ELF-1 (cell line): ENCODE measurements around the gene NCAPG2.
"Not testable (repeated sequence)": the region's sequence is repeated elsewhere in the genome, so short reads cannot be mapped to it uniquely, and the experiment has no call there.

ENCODE experiments used
- DNase-seq: peaks from one replicate; pipeline ENCODE4 v3.0.0-alpha.2; 2016; ENCODE audit warnings: low read depth, low spot score

NCAPG2 gene

DNA sequence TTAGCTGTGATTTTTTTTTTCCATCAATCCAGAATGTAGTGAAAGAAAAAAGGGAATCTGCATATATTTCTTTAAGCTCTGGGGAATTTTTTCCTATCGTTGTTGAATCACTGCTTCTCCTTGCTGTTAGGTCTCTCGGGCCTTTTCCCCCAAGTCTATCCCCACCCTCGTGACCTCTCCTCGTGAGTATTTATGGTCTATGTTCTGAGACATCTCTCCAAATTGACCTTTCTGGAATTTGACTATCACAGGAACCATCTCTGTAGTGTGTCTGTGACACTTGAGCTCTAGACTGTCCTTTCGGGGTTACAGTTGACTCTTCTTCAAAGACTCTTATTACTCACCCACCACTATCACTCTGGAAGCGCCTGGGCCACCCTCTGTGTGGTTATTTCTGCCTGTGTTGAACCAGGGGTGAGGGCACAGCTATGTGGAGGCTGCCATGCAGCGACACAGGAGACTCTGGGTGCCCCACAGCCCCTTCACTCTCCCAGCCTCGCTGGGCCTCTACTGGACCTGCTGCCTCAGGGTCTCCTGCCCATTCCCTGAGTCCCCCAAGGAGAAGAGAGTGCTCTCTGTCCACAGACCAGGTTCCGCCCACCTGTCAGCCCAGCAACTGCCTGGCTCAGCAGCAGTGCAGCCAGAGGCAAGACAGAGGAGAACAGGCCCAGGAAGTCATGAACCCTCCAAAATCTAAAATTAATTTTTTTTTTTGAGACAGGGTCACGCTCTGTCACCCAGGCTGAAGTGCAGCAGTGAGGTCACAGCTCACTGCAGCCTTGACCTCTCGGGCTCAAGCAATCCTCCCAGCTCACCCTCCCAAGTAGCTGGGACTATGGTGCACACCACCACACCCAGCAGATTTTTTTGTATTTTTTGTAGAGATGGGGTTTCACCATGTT, 71.3 kb downstream of the NCAPG2 start:
- no peak for DNase-seq

DNA sequence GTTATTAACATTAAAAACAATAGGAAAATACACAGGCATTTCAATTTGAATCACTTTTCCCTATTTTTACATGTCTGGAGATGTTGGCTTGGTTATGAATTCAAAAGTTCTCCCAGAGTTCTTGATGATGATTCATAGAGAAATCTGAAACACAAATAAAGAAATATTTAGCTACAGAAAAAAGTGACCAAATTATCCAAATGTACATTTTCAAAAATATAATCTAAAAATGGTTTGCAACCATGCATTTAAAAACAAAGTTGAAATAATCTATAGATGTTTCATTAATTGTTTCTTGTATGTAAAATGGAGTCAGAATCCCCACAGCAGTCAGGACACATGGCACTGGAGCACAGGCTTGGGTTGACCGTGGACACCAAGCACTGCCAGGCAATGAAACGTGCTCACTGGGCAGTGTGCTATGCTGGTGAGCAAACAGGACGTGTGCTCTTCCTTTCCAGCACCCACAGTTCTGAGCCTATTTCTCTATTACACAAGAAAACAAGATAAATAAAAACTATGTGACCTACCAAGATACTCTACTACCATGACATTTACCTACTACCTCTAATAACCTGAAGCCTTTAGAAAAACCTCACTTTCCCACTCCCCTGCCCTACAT, 72.9 kb downstream of the NCAPG2 start:
- DNase-seq = no peak

DNA sequence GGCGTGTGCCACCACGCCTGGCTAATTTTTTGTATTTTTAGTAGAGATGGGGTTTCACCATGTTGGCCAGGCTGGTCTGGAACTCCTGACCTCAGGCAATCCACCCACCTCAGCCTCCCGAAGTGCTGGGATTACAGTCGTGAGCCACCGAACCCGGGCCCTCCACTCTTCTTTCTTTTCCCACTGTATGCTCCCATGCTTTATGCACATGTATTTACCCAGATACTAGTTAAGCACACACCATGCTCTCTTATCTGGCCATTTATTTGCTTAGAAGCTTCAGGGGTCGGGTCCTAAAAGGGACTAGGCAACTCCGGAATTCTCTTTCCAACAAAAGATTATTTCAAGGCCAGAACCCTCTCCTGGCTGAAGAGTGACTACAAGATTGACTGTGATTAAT, 78.3 kb downstream of the NCAPG2 start:
- DNase-seq = not testable (repeated sequence)

DNA sequence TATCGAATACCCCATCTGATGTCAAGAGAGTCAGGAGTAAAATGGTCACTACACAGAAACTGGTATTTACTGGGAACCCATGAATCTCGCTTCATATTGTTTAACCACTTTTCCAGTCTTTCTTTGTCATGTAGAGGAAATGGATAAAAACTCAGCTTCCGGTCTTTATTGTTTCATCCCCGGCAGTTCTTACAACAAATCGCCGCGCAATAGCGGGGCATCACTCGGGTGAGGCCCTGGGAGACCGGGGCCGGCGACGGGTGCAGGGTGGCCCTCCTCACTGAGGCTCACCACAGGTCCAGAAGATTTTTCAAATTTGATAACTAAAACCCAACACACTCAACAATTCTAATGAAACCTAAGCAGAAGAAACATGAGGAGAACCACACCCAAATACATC, 81.4 kb downstream of the NCAPG2 start:
- no peak for DNase-seq

DNA sequence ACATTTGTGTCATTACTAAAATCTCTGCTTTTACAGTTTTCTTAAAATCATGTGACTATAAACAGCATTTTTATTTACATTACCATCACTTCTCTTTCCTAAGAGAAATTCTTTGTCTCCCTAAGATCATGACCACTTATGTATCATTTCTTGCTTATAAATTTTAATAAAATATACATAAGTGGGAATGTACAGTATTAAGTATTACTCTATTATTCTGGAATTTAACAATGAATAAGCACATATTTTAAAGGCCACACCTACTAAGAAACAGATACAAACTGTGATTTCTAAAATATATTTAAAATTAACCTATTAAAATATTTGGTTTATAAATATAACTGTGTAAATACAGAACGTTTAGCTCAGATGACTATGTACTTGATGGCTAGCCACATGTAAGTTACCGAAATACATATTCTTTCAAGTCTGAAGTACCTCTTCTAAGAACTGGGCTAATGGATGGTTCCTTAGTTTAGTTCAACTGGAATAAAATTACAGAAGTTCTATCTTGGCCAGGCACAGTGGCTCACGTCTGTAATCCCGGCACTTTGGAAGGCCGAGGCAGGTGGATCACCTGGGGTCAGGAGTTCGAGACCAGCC, 83.7 kb downstream of the NCAPG2 start:
- no peak for DNase-seq

DNA sequence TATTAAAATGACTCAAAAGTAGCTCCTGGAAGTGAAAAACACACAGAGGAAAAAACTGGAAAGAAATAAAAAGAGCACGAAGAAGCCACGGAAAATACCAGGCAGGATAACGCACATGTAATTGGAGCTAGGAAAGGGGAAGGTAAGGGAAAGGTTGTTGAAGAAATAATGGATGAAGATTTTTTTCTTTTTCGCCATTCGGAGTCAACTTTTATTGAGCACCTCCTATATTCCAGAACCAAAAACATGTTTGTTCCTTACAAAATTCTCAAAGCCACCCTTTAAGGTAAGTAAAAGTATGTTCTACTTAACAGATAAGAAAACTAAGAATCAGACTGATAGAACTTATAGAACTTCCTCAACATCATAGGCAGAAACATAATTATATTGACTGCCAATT, 84.2 kb downstream of the NCAPG2 start:
- no peak for DNase-seq

DNA sequence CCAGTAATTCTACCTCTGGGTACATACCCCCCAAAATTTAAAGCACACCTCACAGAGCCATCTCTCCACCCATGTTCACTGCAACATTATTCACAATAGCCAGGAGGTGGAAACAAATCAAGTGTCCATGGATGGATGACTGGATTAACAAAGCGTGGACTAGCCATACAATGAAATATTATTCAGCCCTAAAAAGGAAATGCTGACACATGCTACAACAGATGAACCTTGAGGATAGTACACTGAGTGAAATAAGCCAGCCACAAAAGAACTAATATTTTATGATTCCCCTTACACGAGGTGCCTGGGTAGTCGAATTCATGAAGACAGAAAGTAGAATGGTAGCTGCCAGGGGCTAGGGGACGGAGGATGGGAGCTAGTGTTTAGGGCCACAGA, 85.9 kb downstream of the NCAPG2 start:
- DNase-seq = no peak

DNA sequence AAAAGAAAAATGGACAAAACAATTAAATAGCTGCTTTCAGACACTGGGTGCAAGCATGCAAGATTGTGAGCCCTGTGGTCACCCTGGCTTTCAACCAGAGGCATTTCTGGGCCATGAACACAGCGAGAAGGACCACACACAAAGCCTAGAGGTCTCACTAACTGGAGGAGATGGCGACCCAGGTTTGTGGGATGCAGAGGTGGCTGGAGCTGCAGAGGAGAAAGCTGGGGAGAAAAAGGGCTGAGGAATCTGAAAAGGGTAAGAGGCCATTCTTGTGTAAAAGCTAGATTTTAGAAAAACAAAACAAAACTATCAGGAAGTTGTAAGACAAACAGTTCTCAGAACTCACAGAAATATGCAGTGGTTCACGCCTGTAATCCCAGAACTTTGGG, 86.9 kb downstream of the NCAPG2 start:
- peak; percentile 41 for DNase-seq

DNA sequence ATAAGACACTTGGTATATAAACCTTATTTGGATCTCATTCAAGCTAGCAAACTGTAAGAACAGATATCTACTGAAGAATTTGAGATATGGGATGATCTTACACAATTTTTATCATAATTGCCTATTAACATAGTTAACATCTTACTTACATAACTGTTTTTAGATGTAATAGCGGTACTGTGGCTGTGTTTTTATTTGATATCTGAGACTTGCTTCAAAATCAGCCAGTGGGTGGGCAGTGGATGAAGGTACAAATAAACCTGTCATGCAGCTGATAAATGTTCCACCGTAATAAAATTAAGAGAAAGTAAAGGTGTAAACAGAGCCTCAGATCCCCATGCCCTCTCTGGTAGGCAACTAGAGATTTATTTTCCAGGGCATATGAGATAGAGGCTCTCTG, 88.6 kb downstream of the NCAPG2 start:
- no peak for DNase-seq

DNA sequence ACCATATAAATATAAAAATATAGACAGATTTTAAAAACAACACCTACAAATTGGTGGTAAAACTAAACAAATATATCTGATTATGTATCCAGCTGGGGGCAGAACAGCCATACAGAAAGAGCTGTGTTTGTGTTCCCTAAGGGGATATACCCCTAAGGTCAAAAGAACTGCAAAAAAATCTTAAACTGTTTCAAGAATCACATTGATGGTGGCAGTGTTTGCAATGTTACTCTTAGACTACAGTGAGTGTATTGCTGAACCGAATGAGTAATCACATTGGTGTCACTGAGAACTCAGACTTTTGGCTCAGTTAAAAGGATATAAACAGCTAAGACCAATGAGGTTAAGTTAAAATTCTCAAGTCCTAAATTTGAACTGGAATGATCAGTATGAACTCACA, 89.9 kb downstream of the NCAPG2 start:
- no peak for DNase-seq

DNA sequence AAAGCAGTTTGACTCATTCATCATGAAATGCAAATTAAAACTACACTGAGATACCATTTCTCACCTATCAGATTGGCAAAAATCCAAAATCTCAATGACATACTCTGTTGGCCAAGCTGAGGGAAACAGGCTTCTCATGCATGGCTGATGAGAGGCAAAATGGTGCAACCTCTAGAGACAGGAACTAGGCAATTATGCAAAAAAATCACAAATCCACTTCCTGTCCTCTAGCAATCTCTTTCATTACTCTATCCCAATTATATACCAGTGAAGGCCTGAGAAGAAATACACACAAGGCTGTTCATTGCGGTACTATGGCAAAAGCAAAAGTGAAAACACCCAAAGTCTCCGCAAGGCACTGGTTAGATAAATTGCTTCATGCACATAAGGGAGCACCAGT, 91.1 kb downstream of the NCAPG2 start:
- no peak for DNase-seq

DNA sequence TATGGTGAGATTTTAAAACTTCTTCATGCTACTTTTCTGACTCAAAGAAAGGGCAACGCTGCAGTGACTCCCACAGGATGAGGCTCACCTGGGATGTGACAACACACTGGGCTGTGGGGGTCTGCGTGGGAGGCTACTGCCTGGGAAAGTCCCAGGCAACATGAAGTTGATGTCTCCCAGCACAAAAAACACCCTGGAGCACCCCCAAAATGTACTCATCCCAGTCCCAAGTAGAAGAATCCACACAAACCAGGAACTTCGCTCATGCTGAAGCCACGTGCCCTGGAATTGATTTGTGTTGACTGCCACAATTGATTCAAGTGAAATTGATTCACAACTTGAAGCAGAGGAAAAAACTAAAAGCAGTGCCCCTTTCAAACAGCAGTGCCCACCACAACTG, 92.1 kb downstream of the NCAPG2 start:
- DNase-seq = no peak

DNA sequence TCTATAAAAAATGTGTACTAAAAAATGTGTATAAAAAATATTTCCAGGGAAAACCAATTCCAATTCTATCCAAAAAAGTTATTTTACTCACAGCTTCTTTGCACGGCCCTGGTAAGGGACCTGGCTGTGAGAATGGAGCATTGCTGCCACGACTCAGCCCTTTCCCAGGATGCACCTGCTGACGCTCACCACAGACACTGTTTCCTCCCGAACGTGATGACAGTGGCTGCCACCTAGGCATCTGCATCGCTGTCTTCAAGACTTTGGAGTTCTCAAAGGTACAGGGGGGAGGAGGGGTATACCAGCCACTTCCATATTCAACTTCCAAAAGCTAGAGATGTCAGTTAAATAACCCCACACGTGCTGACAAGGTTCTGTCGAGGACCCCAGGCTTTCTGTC, 93.1 kb downstream of the NCAPG2 start:
- DNase-seq = no peak

DNA sequence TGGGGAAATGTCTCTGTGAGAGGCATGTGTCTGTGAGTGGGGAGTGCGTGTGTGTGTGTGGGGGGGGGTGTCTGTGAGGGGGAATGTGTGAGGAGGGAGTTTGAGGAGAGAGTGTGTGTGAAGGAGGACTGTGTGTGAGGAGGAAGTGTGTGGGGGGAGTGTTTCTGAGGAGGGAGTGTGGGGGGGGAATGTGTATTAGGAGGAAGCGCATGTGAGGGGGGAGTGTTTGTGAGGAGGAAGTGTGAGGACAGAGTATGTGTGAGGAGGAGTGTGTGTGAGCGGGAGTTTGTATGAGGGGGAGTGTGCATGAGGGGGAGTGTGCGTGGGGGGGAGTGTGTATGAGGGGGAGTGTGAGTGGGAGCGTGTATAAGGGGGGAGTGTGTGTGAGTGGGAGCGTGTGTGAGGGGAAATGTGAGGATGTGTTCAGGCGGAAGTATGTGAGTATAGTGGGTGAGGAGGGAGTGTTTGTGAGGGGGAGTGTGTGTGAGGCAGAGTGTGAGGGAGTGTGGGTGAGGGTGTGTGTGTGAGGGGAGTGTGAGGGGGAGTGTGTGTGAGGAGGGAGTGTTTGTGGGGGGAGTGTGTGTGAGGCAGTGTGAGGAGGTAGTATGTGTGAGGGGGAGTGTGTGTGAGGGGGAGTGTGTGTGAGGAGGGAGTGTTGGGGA, 95.2 kb downstream of the NCAPG2 start:
- no peak for DNase-seq

DNA sequence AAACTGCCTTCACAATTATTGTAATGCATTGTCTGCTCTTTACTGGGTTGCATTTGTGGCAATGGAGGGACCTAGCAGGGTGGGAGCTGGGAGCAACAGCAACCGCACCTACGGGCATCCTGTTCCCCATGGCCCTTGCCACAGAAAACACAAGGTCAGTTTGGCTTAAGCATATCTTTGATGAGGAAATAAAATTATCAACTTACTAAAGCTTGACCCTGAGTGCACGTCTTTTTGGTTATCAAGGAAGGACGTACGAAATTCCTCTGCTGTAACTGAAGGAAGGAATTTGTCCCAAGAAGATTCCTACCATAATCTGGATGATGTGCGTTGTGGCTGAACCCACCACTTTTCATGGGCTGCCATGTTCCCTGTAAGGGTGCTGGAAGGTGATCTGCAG, 97.0 kb downstream of the NCAPG2 start:
- DNase-seq = no peak

DNA sequence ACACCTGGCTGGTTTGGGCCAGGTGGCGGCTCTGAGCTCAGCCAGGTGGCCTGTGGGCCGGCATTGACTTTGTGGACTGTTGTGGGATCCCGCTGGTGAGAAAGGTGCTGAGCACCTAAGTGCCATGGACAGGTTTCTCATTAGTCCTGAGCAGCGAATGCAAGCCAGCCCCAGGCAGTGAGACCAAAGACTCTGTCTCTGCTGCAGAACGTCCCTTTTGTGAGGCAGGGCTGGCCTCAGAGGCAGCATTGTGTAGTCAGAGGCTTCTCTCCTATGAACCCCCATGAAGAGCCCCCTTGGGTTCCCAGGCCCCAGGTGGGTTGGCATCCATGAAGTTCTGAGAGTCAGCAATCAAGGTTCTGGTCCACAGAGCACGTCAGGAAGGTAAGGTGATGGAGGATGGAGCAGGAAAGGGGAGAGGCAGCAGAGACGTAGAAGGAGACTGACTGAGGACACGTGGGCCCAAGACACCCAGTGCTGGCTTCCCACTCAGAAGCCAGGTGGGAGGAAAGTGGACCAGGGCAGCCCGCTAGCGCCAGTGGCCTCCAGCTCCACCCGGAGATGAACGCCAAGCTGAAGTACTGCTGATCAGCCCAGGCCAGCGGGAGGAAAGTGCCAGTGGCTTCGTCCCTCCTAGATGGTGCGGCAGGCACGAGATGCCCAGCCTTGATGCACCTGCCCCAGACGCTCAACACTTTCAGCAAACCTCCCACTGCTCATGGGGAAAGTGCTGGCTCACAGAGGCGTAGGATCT, 97.8 kb downstream of the NCAPG2 start:
- DNase-seq = no peak

DNA sequence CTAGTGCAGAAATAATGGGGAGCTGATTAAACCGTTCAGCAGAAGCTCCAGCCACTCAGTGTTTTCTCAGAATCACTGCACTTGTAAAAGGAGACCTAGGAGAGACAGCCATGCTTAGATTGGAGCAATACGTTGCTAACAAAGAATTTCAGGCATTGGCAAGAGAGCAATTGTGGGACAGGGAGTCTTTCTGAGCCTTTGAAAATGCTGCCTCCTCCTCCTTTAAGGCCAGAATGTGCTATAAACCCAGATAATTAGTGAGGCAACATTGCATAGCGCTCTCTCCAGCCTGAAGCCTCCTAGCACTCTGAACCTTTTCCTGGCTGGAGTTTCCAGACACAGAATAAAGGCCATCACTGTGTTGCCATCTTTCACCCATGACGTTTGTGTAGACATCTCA, 98.5 kb downstream of the NCAPG2 start:
- no peak for DNase-seq

DNA sequence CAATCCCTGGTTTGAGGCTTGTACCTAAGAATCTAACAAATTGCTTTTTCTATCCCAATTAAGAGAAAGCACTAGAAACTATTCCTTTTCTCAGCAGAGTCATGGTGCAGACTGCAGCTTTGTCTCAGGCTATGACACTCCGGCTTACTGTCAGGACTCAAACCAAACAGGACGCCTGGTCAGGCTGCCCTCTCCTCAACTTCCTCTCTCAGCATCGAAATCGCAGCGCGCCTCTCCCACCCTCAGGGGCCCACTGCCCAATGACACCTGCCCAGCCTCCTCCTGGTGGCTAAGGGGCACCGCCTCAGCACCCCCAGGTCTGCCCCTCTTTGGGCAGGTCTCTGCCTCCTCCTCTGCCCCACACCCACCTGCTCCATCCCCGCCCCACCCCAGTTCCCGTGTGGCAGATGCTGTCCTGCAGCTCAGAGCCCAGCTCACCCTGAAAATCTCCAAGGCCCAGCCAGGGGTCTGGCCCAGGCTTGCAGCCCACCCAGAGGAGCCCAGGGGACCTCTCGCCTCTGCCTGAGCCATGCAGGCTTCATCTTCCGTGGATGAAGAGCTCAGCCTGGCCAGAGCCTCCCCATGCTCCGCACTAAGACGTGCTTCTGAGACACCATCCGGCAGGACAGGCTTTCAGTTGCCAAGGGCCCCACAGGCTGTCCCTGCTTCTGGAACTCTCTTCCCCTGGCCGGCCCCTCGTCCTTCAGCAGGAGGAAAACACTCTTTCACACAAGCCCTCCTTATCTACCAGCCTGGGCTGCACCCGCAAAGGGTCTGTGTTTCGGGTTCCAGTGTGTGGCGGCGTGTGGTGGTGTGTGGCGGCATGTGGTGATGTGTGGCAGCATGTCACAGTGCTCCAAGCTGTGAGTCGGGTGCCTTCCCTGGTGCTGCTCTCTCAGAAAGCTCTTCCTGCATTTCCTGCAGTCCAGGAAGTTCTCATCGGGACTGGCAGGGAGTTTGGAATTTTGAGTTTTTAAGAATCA, 100.5 kb downstream of the NCAPG2 start:
- DNase-seq = no peak

DNA sequence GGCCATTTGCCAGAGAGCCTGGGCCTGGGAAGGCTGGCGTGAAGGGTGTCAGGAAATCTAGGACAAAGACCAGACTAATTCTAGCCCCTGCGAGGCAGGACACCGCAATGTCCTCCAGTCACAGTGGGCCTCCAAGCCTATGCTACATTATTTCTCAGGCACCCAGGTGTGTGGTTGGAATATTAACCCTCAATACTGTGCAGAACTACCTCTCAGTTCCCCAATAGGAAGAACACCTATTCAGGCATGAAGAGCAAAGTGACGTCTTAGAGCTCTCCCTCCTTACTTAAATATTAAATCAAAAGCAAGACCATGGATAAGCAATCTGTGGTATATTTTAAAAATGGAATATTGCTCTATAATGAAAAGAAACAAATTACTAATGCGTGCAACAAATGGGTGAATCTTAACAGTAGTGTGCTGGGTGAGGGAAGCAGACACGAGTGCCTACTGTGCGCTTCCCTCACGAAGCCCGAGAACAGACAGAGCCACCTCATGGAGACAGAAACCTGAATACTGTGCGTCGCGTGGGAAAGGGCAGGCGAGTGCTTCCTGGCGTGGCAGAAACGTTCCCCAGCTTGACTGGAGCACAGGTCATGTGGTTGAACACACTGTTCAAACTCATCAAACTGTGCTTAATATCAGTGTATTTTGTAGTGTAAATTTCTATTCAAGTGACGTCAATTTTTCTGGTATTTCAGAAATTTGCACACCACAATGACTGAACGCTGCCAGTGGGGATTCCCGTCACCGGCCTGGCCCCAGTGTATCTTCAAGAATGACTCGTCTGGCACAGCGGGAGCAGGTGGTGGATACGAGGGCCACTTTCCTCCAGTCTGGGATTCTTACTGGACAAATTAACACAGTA, 101.5 kb downstream of the NCAPG2 start:
- no peak for DNase-seq

DNA sequence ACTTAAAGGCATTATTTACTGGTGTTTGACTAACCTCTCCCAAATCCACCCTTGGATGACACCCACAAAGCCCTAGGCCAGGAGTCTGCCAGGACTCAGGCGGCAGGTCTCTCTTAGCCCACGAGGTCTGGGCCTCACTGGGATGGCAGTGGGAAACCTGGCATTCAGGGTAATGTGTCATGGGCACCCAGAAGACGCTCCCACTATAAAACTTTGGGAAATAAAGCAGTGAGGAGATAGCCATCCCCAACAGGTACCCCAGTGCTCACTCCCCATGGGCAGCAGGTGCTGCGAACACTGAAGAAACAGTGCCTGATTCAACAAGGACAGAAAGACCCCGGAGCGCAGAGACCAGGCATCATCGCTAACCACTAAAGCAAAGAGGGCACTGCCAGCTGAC, 102.6 kb downstream of the NCAPG2 start:
- DNase-seq = no peak
